Measurements from ENCODE around the gene OR6S1.
"Not testable (repeated sequence)": the region's sequence is repeated elsewhere in the genome, so short reads cannot be mapped to it uniquely, and the experiment has no call there.

OR6S1 gene

GRCh38 chr14:20608383-20609110, 32.9 kb downstream of the OR6S1 start:
- DNase-seq, result no peak

DNA sequence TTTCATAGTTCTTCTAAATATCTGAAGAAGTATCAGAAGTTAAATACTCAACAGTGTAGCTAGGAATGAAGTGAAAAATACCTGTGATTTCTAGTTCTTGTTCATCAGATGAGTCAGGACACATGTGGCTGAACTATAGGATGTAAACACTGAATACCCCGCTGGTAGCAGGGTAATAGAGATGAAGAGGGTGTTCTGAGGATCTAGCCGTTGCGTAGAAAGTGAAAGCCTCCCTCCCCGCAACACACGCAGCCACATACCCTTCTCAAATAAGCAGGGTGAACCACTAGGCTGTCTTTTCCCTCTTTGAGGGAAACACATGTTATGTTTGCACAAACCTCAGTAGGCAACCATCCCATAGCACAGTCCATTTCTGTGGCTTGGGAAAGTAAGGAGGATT, 33.9 kb downstream of the OR6S1 start:
- DNase-seq, result no peak

DNA sequence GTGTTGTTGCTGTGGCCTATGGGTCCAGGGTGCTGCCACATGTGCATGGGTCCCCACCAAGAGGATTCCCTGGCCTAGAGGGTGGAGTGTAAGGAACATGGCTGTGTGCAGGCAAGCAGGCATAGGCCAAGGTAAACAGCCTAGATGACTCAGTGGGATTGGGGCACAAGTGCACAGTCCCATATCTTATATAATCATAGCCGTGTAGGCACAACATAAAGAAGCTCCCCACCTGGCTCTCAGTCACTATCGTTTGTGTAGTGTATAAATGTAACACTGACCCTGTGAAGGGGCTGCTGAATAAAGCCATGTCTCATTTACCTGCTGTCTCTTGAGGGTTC, 34.6 kb downstream of the OR6S1 start:
- no peak for DNase-seq

- no peak for DNase-seq
These were observed 35.1 kb downstream of the OR6S1 start for GRCh38 chr14:20606190-20606901.

DNA sequence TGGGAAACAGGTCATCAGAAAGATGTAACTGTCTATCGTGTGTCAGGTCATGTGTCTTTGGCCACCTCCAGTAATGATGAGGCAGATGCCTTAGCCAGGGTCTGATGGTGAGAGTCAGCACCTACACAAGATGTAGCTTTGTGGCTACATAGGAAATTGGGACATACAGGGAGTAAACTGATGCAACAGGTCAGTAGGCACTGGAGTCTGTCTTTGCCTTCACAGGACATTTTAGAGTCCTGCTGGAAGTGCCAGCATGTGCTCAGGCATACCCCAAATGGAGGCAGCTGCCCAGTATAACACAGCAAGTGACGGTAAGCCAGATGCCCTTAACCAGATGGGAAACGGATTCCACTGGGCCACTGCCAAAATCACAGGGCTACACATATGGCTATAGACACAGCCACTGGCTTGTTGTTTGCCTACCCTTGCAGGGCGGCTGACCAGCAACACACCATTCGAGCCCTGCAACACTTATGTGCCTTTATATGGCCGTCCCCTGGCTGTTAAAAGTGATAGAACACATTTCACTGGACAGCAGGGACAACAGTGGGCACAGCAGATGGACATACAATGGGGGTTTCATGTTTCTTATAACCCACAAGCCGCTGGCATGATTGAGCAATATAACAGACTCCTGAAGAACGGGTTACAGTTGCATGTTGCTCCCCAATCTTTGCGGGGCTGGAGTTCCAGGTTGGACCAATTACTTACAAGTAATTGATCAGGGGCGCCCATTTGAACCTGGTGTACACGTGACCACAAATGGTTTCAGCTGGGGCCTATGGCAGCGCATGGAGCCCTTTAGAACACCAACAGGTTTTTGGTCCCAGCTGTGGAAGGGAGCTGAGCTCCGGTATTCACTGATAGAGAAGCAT, 37.4 kb downstream of the OR6S1 start:
- DNase-seq, result no peak

DNA sequence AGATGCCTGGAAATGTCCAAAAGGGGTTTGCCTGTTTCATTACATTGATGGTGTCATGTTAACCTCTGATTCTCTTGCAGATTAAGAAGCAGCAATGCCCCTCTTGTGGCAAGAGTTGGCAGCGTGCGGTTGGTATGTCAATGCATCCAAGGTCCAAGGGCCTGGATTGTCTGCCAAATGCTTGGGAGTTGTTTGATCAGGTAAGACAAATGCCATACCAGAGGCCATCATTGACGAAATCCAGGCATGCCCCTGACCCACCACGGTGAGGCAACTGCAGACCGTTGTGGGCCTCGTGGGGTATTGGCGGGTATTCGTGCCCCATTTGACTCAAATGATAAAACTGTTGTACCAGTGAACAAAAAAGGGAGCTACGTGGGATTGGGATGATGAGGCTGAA, 38.9 kb downstream of the OR6S1 start:
- DNase-seq, result no peak

DNA sequence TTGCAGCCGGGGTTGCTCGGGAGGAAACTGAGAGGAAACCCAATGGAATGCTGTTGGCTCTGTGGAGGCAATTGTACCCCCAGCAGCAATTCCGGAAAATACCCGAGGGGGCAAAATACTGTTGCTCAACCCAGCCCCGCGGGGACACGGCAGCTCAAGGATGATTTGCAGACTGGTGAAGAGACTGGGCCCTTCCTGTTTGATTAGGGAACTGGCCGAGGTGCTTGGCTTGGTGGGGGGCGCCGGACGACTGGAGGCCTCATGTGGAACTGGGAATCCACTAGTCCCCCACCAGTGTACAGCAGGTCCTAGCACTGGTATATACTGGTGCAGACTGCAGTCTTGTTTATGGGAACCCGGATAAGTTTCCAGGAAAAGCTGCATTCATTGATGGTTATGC, 40.0 kb downstream of the OR6S1 start:
- no peak for DNase-seq

DNA sequence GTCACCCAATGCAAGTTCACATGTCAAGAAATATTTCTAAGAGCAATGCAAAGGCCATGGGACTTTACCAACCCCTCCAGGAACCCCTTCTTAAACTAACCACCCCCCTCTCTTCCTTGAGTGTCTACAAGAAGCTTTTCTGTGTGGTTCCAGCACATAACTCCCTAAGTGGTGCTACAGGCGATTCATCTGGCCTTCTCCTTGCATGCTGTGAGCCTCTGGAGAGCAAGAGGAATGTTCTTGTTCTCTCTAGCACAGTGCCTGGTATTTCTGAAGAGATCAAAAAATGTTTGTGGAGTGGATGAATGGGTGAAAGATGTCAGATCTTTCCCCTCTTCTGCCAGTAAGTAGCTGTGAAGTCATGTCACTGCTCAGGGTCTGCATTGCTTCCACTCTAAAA, 44.4 kb downstream of the OR6S1 start:
- DNase-seq, result no peak

DNA sequence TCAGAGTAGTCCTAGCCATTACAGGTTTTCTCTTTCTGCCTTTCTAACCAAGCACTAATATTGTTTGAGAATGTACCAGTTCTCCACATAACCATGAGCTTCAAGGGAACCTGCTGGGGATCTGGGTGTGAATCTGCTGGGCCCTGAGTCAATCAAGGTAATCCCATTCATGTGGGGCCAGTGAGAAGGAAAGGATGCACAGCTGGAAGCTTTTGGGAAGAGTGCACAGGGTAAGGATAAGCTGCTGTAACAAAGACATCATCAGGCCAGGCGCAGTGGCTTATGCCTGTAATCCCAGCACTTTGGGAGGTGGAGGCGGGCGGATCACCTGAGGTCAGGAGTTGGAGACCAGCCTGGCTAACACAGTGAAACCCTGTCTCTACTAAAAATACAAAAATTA, 45.8 kb downstream of the OR6S1 start:
- DNase-seq, result not testable (repeated sequence)

DNA sequence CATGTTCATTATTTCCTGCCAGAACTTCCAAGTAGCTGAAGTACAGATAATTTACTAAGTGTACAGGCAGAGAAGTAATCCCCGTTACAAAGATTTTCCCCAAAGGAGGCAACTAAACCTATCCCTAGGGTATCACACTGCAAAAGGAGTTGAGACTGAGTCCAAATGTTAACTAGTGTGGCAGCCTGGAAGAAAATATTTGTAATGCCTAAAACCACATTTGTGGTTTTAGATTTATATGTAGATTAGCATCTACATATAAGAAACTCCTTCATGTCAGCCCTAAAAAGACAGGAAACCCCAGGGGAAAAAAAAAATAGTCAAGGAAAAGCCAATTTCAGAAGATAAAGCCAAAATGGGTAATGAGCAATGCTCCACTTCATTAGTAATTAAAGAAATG, 48.9 kb downstream of the OR6S1 start:
- no peak for DNase-seq

DNA sequence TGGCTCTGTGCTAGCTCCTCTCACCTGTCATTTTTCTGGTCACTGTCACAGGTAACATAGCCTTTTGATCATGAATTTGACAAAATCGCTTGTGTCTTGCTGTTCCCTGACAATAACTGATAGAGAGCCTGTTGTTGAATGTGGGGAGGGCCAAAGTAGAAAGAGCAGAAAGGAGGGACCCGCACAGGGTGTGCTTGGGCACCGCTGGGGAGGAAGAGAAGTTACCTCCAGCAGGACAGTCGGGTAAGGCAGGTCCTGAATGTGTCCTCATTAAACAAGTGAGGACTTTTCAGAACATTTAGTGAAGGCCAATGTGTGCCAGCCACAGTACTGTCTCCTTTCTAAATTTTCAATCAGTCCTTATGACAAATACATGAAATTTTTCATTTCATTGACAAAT, 50.3 kb downstream of the OR6S1 start, which contains the start of gene RNASE12:
Gene RNASE12 (minus strand): TSS at position 142 of the 400 bp plus-strand sequence. CDS start 653 bp downstream, outside the sequence.
- no peak for DNase-seq

All from CD4-positive, alpha-beta T cell treated with Interleukin-17A for 4 hours (primary cell).